HFF-Myc (cell line): ENCODE measurements around the gene ZC3H6.

Experiments
- DNase-seq: peaks from one replicate; pipeline ENCODE4 v3.0.0-alpha.2; 2011; ENCODE audit warnings: low read depth; ENCODE audit errors: extremely low read depth
- H3K4me3 ChIP-seq: replicated peaks from 2 replicates; pipeline ENCODE4 v1.5.1; 2011; ENCODE audit warnings: low read depth, mild to moderate bottlenecking, control low read depth, low read length
- CTCF ChIP-seq: IDR thresholded peaks from 2 replicates; pipeline ENCODE4 v1.5.1; 2012; ENCODE audit warnings: mild to moderate bottlenecking, low read depth, low read length, control low read depth; ENCODE audit errors: missing control alignments

The ZC3H6 gene

GRCh38 chr2:112259509-112260294, 15.7 kb upstream of the ZC3H6 start:
- DNase-seq: peak; percentile 70
- TF ChIP-seq CTCF: peak; percentile 99
- no peak overlapping the region for H3K4me3 ChIP-seq

GRCh38 chr2:112260295-112260625, 15.1 kb upstream of the ZC3H6 start:
- no peak for TF ChIP-seq CTCF
- DNase-seq: no peak

GRCh38 chr2:112262876-112263275, 12.5 kb upstream of the ZC3H6 start:
- TF ChIP-seq CTCF: no peak
- H3K4me3 ChIP-seq: no peak overlapping the region
- DNase-seq: no peak

More at GRCh38 chr2:112260295-112260625, 15.1 kb upstream of the ZC3H6 start:
- H3K4me3 ChIP-seq: no peak overlapping the region

GRCh38 chr2:112268547-112268946, 6.8 kb upstream of the ZC3H6 start:
- DNase-seq: no peak
- no peak for TF ChIP-seq CTCF
- H3K4me3 ChIP-seq: no peak overlapping the region

- no peak overlapping the region for H3K4me3 ChIP-seq
- no peak for DNase-seq
- TF ChIP-seq CTCF: no peak
These were observed 2.7 kb upstream of the ZC3H6 start for GRCh38 chr2:112272669-112273068.

- TF ChIP-seq CTCF: no peak
- no peak overlapping the region for H3K4me3 ChIP-seq
- DNase-seq: no peak
These were observed 2.0 kb upstream of the ZC3H6 start for GRCh38 chr2:112273349-112273748.
